A549 (cell line): ENCODE results near the gene AP3B2.

Experiments
- CEBPB ChIP-seq, 2 experiments: fragments of >200 bp in 1 of 2; sonication (Bioruptor Twin) in 1 of 2; formaldehyde crosslinking in 1 of 2; IDR thresholded peaks; 2 replicates each; pipeline ENCODE4 v1.6.1; 2012 to 2016
- CHD2 ChIP-seq: fragments of 150-350 bp; IDR thresholded peaks from 2 replicates; pipeline ENCODE4 v1.6.1; 2014; ENCODE audit warnings: low read length; ENCODE audit not compliant: partially characterized antibody
- CTCF ChIP-seq: fragments of >200 bp; sonication (Bioruptor Twin); formaldehyde crosslinking; IDR thresholded peaks from 3 replicates; pipeline ENCODE4 v1.5.1; 2016
- EP300 ChIP-seq, 2 experiments: fragments of >200 bp; sonication (Bioruptor Twin); formaldehyde crosslinking; IDR thresholded peaks; 2 replicates in 1 of 2; 3 replicates in 1 of 2; pipeline ENCODE4 v1.6.1; 2016 to 2017
- FOSL2 ChIP-seq, 2 experiments: fragments of 450-650 bp in 1 of 2; fragments of >200 bp in 1 of 2; sonication (Bioruptor Twin) in 1 of 2; formaldehyde crosslinking; IDR thresholded peaks; 2 replicates each; pipeline versions ENCODE4 v1.5.0 to v1.6.1; 2016 to 2020; ENCODE audit warnings: mild to moderate bottlenecking in 1 of 2, moderate library complexity in 1 of 2
- HOXA7 ChIP-seq: fragments of 250-450 bp; sonication (Bioruptor Pico); IDR thresholded peaks from 2 replicates; pipeline ENCODE4 v1.5.0; 2020; ENCODE audit warnings: mild to moderate bottlenecking, moderate library complexity
- MAX ChIP-seq: IDR thresholded peaks from 2 replicates; pipeline ENCODE4 v1.6.1; 2012
- NFE2L2 ChIP-seq: fragments of 150-350 bp; conservative IDR thresholded peaks from 2 replicates; pipeline ENCODE4 v1.6.1; 2014; ENCODE audit warnings: low read length
- POLR2A ChIP-seq: IDR thresholded peaks from 2 replicates; pipeline ENCODE4 v1.6.1; 2012; ENCODE audit warnings: mild to moderate bottlenecking, low read length
- RARB ChIP-seq: fragments of 250-450 bp; sonication (Bioruptor Pico); IDR thresholded peaks from 2 replicates; pipeline ENCODE4 v1.8.0; 2021; ENCODE audit warnings: mild to moderate bottlenecking, moderate library complexity
- REST ChIP-seq: fragments of 200-600 bp; sonication (generic); IDR thresholded peaks from 2 replicates; pipeline ENCODE4 v1.6.1; 2016; ENCODE audit warnings: antibody characterized with exemption, mild to moderate bottlenecking, moderate library complexity
- SMC3 ChIP-seq: fragments of >200 bp; sonication (Bioruptor Twin); formaldehyde crosslinking; IDR thresholded peaks from 3 replicates; pipeline ENCODE4 v1.6.1; 2018; ENCODE audit warnings: inconsistent platforms
- ZFP36 ChIP-seq: fragments of 450-650 bp; IDR thresholded peaks from 2 replicates; pipeline ENCODE4 v1.6.1; 2014; ENCODE audit warnings: borderline replicate concordance; ENCODE audit not compliant: partially characterized antibody

- TF ChIP-seq CHD2 (no peak), ZFP36 (no peak), POLR2A (no peak), HOXA7 (CRISPR knock-in tag) (no peak), REST (no peak), SMC3 (no peak), CTCF (no peak), NFE2L2 (no peak), CEBPB (IDR thresholded peaks at IDR 0.05) (no peak), RARB (CRISPR knock-in tag) (no peak), MAX (no peak), EP300 (IDR thresholded peaks at IDR 0.05) (no peak), FOSL2 (IDR thresholded peaks at IDR 0.05) (no peak), FOSL2 (CRISPR knock-in tag; IDR thresholded peaks at IDR 0.05) (no peak)
Measured at GRCh38 chr15:82714016-82714415, 4.3 kb upstream of the AP3B2 start.
